ENCODE results near the gene SEPTIN1.

Gene SEPTIN1

GRCh38 chr16:30381291-30382041 lies 895 bp downstream of the SEPTIN1 start:
- Histone ChIP-seq H2BK15ac (ENCODE audit: low read length) (peak overlapping the region; percentile 33), H2AFZ (ENCODE audit: low read length) (no peak overlapping the region), H3K4me3 (ENCODE audit: low read length in 2 of 2) (no peak overlapping the region), H3K9me3 (replicated peaks in 1 of 2; ENCODE audit: control insufficient read depth in 2 of 2, insufficient read depth in 1 of 2, low read depth in 1 of 2, low read length in 2 of 2) (no peaks in the 10 kb centered on the region), H2BK12ac (ENCODE audit: low read length) (peak overlapping the region; percentile 3), H3K4ac (ENCODE audit: low read length) (no peak overlapping the region), H3K79me1 (ENCODE audit: low read depth, low read length) (peaks cover 5% of the 10 kb centered on the region), H3K4me1 (ENCODE audit: control insufficient read depth in 2 of 2, insufficient read depth in 1 of 2, low read depth in 1 of 2, low read length in 2 of 2) (peaks cover 21 to 24% of the 10 kb centered on the region in 2 donors), H3K36me3 (replicated peaks in 1 of 2; ENCODE audit: control insufficient read depth in 2 of 2, insufficient read depth in 2 of 2, low read length in 2 of 2) (peaks cover 0 to 11% of the 10 kb centered on the region in 2 donors), H4K91ac (ENCODE audit: low read depth, low read length, poor library complexity) (no peak overlapping the region), H3K27ac (replicated peaks; ENCODE audit: low read length) (peak overlapping the region; percentile 22), H4K8ac (ENCODE audit: low read depth, low read length) (no peak overlapping the region), H3K27me3 (ENCODE audit: control insufficient read depth in 3 of 3, insufficient read depth in 3 of 3, low read depth in 1 of 3, low read length in 3 of 3) (no peaks in the 10 kb centered on the region), H2AK5ac (ENCODE audit: low read depth, low read length) (peak overlapping the region; percentile 71), H3K18ac (ENCODE audit: low read length) (no peak overlapping the region), H2BK120ac (ENCODE audit: low read depth, low read length) (no peak overlapping the region), H3K9ac (ENCODE audit: low read depth, low read length, poor library complexity) (no peak overlapping the region), H3K23ac (ENCODE audit: low read depth, low read length, poor library complexity) (no peak overlapping the region), H2BK5ac (ENCODE audit: low read length) (peak overlapping the region; percentile 59), H3K4me2 (ENCODE audit: insufficient read depth, low read length, poor library complexity, severe bottlenecking) (no peak overlapping the region), H3K14ac (ENCODE audit: low read length) (no peak overlapping the region)
- DNase-seq (ENCODE audit: low spot score) = no peak
- no CpG with 5 or more reads among the region's 13 CpGs for WGBS, 2 donors (ENCODE audit: extremely low coverage in 2 of 2, insufficient read length in 2 of 2, insufficient replicate concordance in 1 of 2)

DNA sequence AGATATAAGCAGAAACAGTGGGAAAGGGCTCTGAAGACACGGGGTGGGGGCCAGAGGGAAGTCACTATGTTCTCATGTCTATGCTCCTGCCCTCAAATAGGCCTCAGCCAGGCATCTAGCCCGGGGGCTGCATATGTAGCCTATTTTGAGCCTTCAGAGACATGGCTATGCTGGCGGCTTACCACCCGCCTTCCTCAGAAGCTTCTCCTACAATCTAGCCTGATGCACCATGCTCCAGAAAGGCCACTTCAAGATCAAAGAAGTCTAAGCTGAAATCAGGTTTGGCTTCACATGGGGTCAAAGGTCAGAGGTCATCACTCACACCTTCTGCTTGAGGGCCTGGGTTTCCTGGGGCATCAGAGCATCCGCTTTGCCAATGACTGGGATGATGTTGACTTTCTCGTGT lies 1.6 kb downstream of the SEPTIN1 start:
- no peak for DNase-seq (ENCODE audit: low spot score)
- Histone ChIP-seq H3K9me3 (replicated peaks in 1 of 2; ENCODE audit: control insufficient read depth in 2 of 2, insufficient read depth in 1 of 2, low read depth in 1 of 2, low read length in 2 of 2) (no peaks in the 10 kb centered on the region), H2BK15ac (ENCODE audit: low read length) (no peak overlapping the region), H3K4me1 (ENCODE audit: control insufficient read depth in 2 of 2, insufficient read depth in 1 of 2, low read depth in 1 of 2, low read length in 2 of 2) (peaks cover 24 to 26% of the 10 kb centered on the region in 2 donors), H3K18ac (ENCODE audit: low read length) (no peak overlapping the region), H3K9ac (ENCODE audit: low read depth, low read length, poor library complexity) (no peak overlapping the region), H2BK12ac (ENCODE audit: low read length) (no peak overlapping the region), H3K27ac (replicated peaks; ENCODE audit: low read length) (peak overlapping the region; percentile 22), H4K91ac (ENCODE audit: low read depth, low read length, poor library complexity) (no peak overlapping the region), H2BK120ac (ENCODE audit: low read depth, low read length) (no peak overlapping the region), H2BK5ac (ENCODE audit: low read length) (peak overlapping the region; percentile 59), H3K4me3 (ENCODE audit: low read length in 2 of 2) (no peak overlapping the region), H3K4me2 (ENCODE audit: insufficient read depth, low read length, poor library complexity, severe bottlenecking) (no peak overlapping the region), H4K8ac (ENCODE audit: low read depth, low read length) (peak overlapping the region; percentile 4), H2AK5ac (ENCODE audit: low read depth, low read length) (peak overlapping the region; percentile 71), H2AFZ (ENCODE audit: low read length) (no peak overlapping the region), H3K4ac (ENCODE audit: low read length) (no peak overlapping the region), H3K27me3 (ENCODE audit: control insufficient read depth in 3 of 3, insufficient read depth in 3 of 3, low read depth in 1 of 3, low read length in 3 of 3) (no peaks in the 10 kb centered on the region), H3K23ac (ENCODE audit: low read depth, low read length, poor library complexity) (no peak overlapping the region), H3K14ac (ENCODE audit: low read length) (no peak overlapping the region), H3K36me3 (replicated peaks in 1 of 2; ENCODE audit: control insufficient read depth in 2 of 2, insufficient read depth in 2 of 2, low read length in 2 of 2) (peaks cover 0 to 11% of the 10 kb centered on the region in 2 donors), H3K79me1 (ENCODE audit: low read depth, low read length) (peaks cover 5% of the 10 kb centered on the region)
- no CpG with 5 or more reads among the region's 6 CpGs for WGBS, 2 donors (ENCODE audit: extremely low coverage in 2 of 2, insufficient read length in 2 of 2, insufficient replicate concordance in 1 of 2)

DNA sequence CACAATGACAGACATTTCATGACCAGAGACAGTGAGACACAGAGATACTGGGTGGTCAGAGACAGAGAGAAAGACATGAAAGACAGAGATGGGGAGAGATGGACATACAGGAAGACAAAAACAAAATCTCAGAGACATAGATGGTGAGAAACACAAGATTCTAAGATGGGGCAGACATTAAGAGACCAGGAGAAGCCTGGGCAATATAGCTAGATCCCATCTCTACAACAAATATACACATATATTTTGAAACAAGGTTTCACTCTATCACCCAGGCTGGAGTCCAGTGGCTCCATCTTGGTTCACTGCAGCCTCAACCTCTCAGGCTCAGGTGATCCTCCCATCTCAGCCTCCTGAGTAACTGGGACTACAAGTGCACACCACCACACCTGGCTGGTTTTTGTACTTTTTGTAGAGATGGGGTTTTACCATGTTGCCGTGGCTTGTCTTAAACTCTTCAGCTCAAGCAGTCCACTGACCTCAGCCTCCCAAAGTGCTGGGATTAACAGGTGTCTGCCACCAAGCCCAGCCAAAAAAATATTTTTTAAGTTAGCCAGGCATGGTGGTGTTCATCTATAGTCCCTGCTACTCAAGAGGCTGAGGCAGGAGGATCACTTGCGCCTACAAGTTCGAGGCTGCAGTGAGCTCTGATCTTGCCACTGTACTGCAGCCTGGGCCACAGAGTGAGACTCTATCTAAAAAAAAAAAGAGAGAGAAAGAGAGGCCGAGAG lies 2.1 kb downstream of the SEPTIN1 start:
- no peak overlapping the region for H2BK5ac ChIP-seq (ENCODE audit: low read length)
- H3K27ac ChIP-seq (replicated peaks; ENCODE audit: low read length) = no peak overlapping the region
- no peak overlapping the region for H3K23ac ChIP-seq (ENCODE audit: low read depth, low read length, poor library complexity)
- peaks cover 0 to 11% of the 10 kb centered on the region in 2 donors for H3K36me3 ChIP-seq (replicated peaks in 1 of 2; ENCODE audit: control insufficient read depth in 2 of 2, insufficient read depth in 2 of 2, low read length in 2 of 2)
- no peak overlapping the region for H4K8ac ChIP-seq (ENCODE audit: low read depth, low read length)
- H3K4ac ChIP-seq (ENCODE audit: low read length) = no peak overlapping the region
- no peaks in the 10 kb centered on the region for H3K9me3 ChIP-seq (replicated peaks in 1 of 2; ENCODE audit: control insufficient read depth in 2 of 2, insufficient read depth in 1 of 2, low read depth in 1 of 2, low read length in 2 of 2)
- H2BK15ac ChIP-seq (ENCODE audit: low read length) = no peak overlapping the region
- no peak overlapping the region for H3K4me3 ChIP-seq (ENCODE audit: low read length in 2 of 2)
- no peak overlapping the region for H2AK5ac ChIP-seq (ENCODE audit: low read depth, low read length)
- peaks cover 5% of the 10 kb centered on the region for H3K79me1 ChIP-seq (ENCODE audit: low read depth, low read length)
- no peaks in the 10 kb centered on the region for H3K27me3 ChIP-seq (ENCODE audit: control insufficient read depth in 3 of 3, insufficient read depth in 3 of 3, low read depth in 1 of 3, low read length in 3 of 3)
- no peak overlapping the region for H3K9ac ChIP-seq (ENCODE audit: low read depth, low read length, poor library complexity)
- H3K4me2 ChIP-seq (ENCODE audit: insufficient read depth, low read length, poor library complexity, severe bottlenecking) = no peak overlapping the region
- H4K91ac ChIP-seq (ENCODE audit: low read depth, low read length, poor library complexity) = no peak overlapping the region
- no peak overlapping the region for H2BK12ac ChIP-seq (ENCODE audit: low read length)
- H3K14ac ChIP-seq (ENCODE audit: low read length) = no peak overlapping the region
- H3K18ac ChIP-seq (ENCODE audit: low read length) = no peak overlapping the region
- peaks cover 24 to 30% of the 10 kb centered on the region in 2 donors for H3K4me1 ChIP-seq (ENCODE audit: control insufficient read depth in 2 of 2, insufficient read depth in 1 of 2, low read depth in 1 of 2, low read length in 2 of 2)
- WGBS, 2 donors (ENCODE audit: extremely low coverage in 2 of 2, insufficient read length in 2 of 2, insufficient replicate concordance in 1 of 2) = no CpG with 5 or more reads among the region's 4 CpGs
- H2AFZ ChIP-seq (ENCODE audit: low read length) = no peak overlapping the region
- no peak overlapping the region for H2BK120ac ChIP-seq (ENCODE audit: low read depth, low read length)
- DNase-seq (ENCODE audit: low spot score) = no peak

- WGBS, 2 donors (ENCODE audit: extremely low coverage in 2 of 2, insufficient read length in 2 of 2, insufficient replicate concordance in 1 of 2) = no CpG with 5 or more reads among the region's 27 CpGs
- peak overlapping the region; percentile 87 for H4K8ac ChIP-seq (ENCODE audit: low read depth, low read length)
- H3K4me1 ChIP-seq (ENCODE audit: control insufficient read depth in 2 of 2, insufficient read depth in 1 of 2, low read depth in 1 of 2, low read length in 2 of 2) = peaks cover 24 to 30% of the 10 kb centered on the region in 2 donors
- peak overlapping the region; percentile 39 for H3K14ac ChIP-seq (ENCODE audit: low read length)
- H3K36me3 ChIP-seq (replicated peaks in 1 of 2; ENCODE audit: control insufficient read depth in 2 of 2, insufficient read depth in 2 of 2, low read length in 2 of 2) = peaks cover 0 to 11% of the 10 kb centered on the region in 2 donors
- H4K91ac ChIP-seq (ENCODE audit: low read depth, low read length, poor library complexity) = no peak overlapping the region
- no peaks in the 10 kb centered on the region for H3K27me3 ChIP-seq (ENCODE audit: control insufficient read depth in 3 of 3, insufficient read depth in 3 of 3, low read depth in 1 of 3, low read length in 3 of 3)
- H3K9ac ChIP-seq (ENCODE audit: low read depth, low read length, poor library complexity) = peak overlapping the region; percentile 96
- H3K18ac ChIP-seq (ENCODE audit: low read length) = peak overlapping the region; percentile 96
- no peak overlapping the region for H3K4ac ChIP-seq (ENCODE audit: low read length)
- peak overlapping the region; percentile 89 for H3K27ac ChIP-seq (replicated peaks; ENCODE audit: low read length)
- H3K9me3 ChIP-seq (replicated peaks in 1 of 2; ENCODE audit: control insufficient read depth in 2 of 2, insufficient read depth in 1 of 2, low read depth in 1 of 2, low read length in 2 of 2) = no peaks in the 10 kb centered on the region
- DNase-seq (ENCODE audit: low spot score) = no peak
- peak overlapping the region; percentile 81 to 88 for H3K4me3 ChIP-seq (ENCODE audit: low read length in 2 of 2)
- H2BK120ac ChIP-seq (ENCODE audit: low read depth, low read length) = no peak overlapping the region
- H2AK5ac ChIP-seq (ENCODE audit: low read depth, low read length) = peak overlapping the region; percentile 98
- peak overlapping the region; percentile 99 for H3K4me2 ChIP-seq (ENCODE audit: insufficient read depth, low read length, poor library complexity, severe bottlenecking)
- H3K79me1 ChIP-seq (ENCODE audit: low read depth, low read length) = peaks cover 5% of the 10 kb centered on the region
- H3K23ac ChIP-seq (ENCODE audit: low read depth, low read length, poor library complexity) = peak overlapping the region; percentile 94
- H2BK5ac ChIP-seq (ENCODE audit: low read length) = peak overlapping the region; percentile 96
- no peak overlapping the region for H2BK12ac ChIP-seq (ENCODE audit: low read length)
- peak overlapping the region; percentile 82 for H2BK15ac ChIP-seq (ENCODE audit: low read length)
- peak overlapping the region; percentile 74 for H2AFZ ChIP-seq (ENCODE audit: low read length)
Observed at GRCh38 chr16:30379158-30379783, 3.1 kb downstream of the SEPTIN1 start.
